ENCODE measurements around the gene TRAPPC2B.
A peak's percentile ranks its signal among the peaks of the same experiment; 100 is the strongest.

The TRAPPC2B gene

GRCh38 chr19:57376151-57376550 is 12.8 kb downstream of the TRAPPC2B start:
- DNase-seq: no peak

- no peak for DNase-seq
These were observed 14.3 kb downstream of the TRAPPC2B start for GRCh38 chr19:57377498-57378146.

GRCh38 chr19:57380923-57381322 is 17.6 kb downstream of the TRAPPC2B start:
- no peak for DNase-seq

GRCh38 chr19:57382806-57383488 is 19.6 kb downstream of the TRAPPC2B start:
- DNase-seq: no peak

GRCh38 chr19:57389194-57389729 is 25.9 kb downstream of the TRAPPC2B start:
- no peak for DNase-seq

GRCh38 chr19:57389730-57390598 is 26.6 kb downstream of the TRAPPC2B start, which contains the start of gene ZNF548:
Gene ZNF548, plus strand, starts transcription at chr19:57389854. Its CDS starts 246 bp downstream, at chr19:57390100.
- peak; percentile 97 for DNase-seq

- DNase-seq: no peak
These were observed 32.4 kb downstream of the TRAPPC2B start for GRCh38 chr19:57395710-57396109.

GRCh38 chr19:57398868-57399267 is 35.5 kb downstream of the TRAPPC2B start:
- DNase-seq: no peak

- no peak for DNase-seq
These were observed 40.6 kb downstream of the TRAPPC2B start for GRCh38 chr19:57403737-57404563.

- DNase-seq: peak; percentile 81
These were observed 43.3 kb downstream of the TRAPPC2B start for GRCh38 chr19:57406516-57407123.

- peak; percentile 94 for DNase-seq
These were observed 47.7 kb downstream of the TRAPPC2B start, which contains the start of gene ZNF17 for GRCh38 chr19:57410877-57411671. Gene ZNF17, plus strand, starts transcription at chr19:57411161. Its CDS starts 2,455 bp downstream, at chr19:57413616.
